GM12891 (cell line): ENCODE data around the gene RNF10.
"Not testable (repeated sequence)": the region's sequence is repeated elsewhere in the genome, so short reads cannot be mapped to it uniquely, and the experiment has no call there.

Source experiments
- POLR2A ChIP-seq: IDR thresholded peaks from 2 replicates; pipeline ENCODE4 v1.6.1; 2011; ENCODE audit warnings: low read depth, low read length, control low read depth
- POLR2AphosphoS5 ChIP-seq: IDR thresholded peaks from 2 replicates; pipeline ENCODE4 v1.6.1; 2011; ENCODE audit warnings: low read depth, low read length, control low read depth
- SPI1 ChIP-seq: IDR thresholded peaks from 2 replicates; pipeline ENCODE4 v1.6.1; 2011; ENCODE audit warnings: low read depth, low read length, control low read depth
- TAF1 ChIP-seq: IDR thresholded peaks from 2 replicates; pipeline ENCODE4 v1.6.1; 2011; ENCODE audit warnings: low read depth, low read length, control low read depth

- TF ChIP-seq TAF1, POLR2A, POLR2AphosphoS5, SPI1: not testable (repeated sequence)
These were observed 3.8 kb upstream of the RNF10 start for GRCh38 chr12:120530418-120530761.
